BE2C (cell line): ENCODE results near the gene SLC29A1.

Source experiments
- DNase-seq: peaks from one replicate; pipeline ENCODE4 v3.0.0-alpha.2; 2020
- H3K27me3 ChIP-seq: fragments of 250-450 bp; sonication (Bioruptor Pico); 2 replicates; pipeline ENCODE4 v1.5.1; 2020; ENCODE audit warnings: mild to moderate bottlenecking
- H3K36me3 ChIP-seq: fragments of 250-450 bp; sonication (Bioruptor Pico); 2 replicates; pipeline ENCODE4 v1.5.1; 2020; ENCODE audit warnings: mild to moderate bottlenecking
- H3K4me1 ChIP-seq: fragments of 250-450 bp; sonication (Bioruptor Pico); 2 replicates; pipeline ENCODE4 v1.5.1; 2020
- H3K4me3 ChIP-seq: 2 replicates; pipeline ENCODE4 v1.5.1; 2011; ENCODE audit warnings: low read depth, low read length
- H3K9me3 ChIP-seq: fragments of 250-450 bp; sonication (Bioruptor Pico); 2 replicates; pipeline ENCODE4 v1.5.1; 2020
- CTCF ChIP-seq: IDR thresholded peaks from 2 replicates; pipeline ENCODE4 v1.5.1; 2012; ENCODE audit warnings: mild to moderate bottlenecking, low read depth, low read length

The SLC29A1 gene

GRCh38 chr6:44278774-44279697 is 55.6 kb downstream of the SLC29A1 start:
- no peaks in the 10 kb centered on the region for H3K36me3 ChIP-seq
- no peaks in the 10 kb centered on the region for H3K9me3 ChIP-seq
- H3K4me3 ChIP-seq, result no peak overlapping the region
- H3K27me3 ChIP-seq, result no peaks in the 10 kb centered on the region
- no peak for TF ChIP-seq CTCF
- no peaks in the 10 kb centered on the region for H3K4me1 ChIP-seq
- DNase-seq, result no peak
